Ovary (tissue), 3 donors: ENCODE data around the gene RAB10.
"Not testable (repeated sequence)": the region's sequence is repeated elsewhere in the genome, so short reads cannot be mapped to it uniquely, and the experiment has no call there.

Experiments
- EP300 ChIP-seq: sonication (generic); formaldehyde crosslinking; IDR thresholded peaks from one replicate; pipeline ENCODE4 v1.6.1; 2017; ENCODE audit warnings: antibody characterized with exemption
- POLR2A ChIP-seq: fragments of 450-650 bp; IDR thresholded peaks from one replicate; pipeline ENCODE4 v1.6.1; 2017; ENCODE audit warnings: antibody characterized with exemption, mild to moderate bottlenecking, moderate library complexity
- TF ChIP-seq, protein P1 (sequence below), 3 donors: fragments of 450-650 bp in 2 of 3; fragments of 200-600 bp in 1 of 3; IDR thresholded peaks; one replicate each; pipeline versions ENCODE4 v1.5.1 to v1.8.0; 2016 to 2022; ENCODE audit warnings: antibody characterized with exemption in 3 of 3, mild to moderate bottlenecking in 1 of 3
- donor health status: DM: no; HTN: no; CAD: no.

GRCh38 chr2:26080925-26081324 lies 47.0 kb downstream of the RAB10 start:
- not testable (repeated sequence) for TF ChIP-seq EP300, POLR2A
- TF ChIP-seq, protein P1, sequence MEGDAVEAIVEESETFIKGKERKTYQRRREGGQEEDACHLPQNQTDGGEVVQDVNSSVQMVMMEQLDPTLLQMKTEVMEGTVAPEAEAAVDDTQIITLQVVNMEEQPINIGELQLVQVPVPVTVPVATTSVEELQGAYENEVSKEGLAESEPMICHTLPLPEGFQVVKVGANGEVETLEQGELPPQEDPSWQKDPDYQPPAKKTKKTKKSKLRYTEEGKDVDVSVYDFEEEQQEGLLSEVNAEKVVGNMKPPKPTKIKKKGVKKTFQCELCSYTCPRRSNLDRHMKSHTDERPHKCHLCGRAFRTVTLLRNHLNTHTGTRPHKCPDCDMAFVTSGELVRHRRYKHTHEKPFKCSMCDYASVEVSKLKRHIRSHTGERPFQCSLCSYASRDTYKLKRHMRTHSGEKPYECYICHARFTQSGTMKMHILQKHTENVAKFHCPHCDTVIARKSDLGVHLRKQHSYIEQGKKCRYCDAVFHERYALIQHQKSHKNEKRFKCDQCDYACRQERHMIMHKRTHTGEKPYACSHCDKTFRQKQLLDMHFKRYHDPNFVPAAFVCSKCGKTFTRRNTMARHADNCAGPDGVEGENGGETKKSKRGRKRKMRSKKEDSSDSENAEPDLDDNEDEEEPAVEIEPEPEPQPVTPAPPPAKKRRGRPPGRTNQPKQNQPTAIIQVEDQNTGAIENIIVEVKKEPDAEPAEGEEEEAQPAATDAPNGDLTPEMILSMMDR (IDR thresholded peaks at IDR 0.05), result not testable (repeated sequence)
